ENCODE data around the gene CACNA2D3. TPM values are rescaled to one million over a fixed set of nuclear protein-coding genes. Genes with fewer than 3 reads are reported as not detected.
A peak's percentile ranks its signal among the peaks of the same experiment; 100 is the strongest.

CACNA2D3 gene
- total and polyA plus RNA-seq, 12 donors: 0.26 to 13.7 (median 2.8) TPM; not detected in 1

DNA sequence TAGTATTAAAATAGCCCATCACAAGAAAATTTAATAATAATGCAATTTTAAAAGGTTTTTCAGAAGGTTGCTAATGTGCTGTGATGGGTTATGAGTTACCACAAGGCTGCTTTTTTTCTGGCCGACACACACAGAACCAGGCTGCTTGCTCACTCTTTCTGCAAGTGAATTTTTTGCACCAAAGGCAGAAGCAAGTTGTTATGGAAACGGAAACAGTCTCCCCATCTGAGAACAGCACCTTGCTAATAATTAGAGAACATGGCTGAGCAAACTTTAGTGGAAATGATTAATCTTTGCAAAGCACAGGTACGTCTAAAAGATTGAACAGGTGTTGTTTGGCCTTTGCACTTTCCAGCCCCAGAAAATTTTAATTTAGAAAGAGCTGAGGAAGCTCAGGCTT lies 51.0 kb downstream of the CACNA2D3 start:
- Histone ChIP-seq H3K27me3 (no peaks in the 10 kb centered on the region), H3K36me3 (replicated peaks in 1 of 2) (no peaks in the 10 kb centered on the region), H3K27ac (no peak overlapping the region), H3K4me1 (replicated peaks in 1 of 2) (no peaks in the 10 kb centered on the region), H3K4me3 (no peak overlapping the region), H3K9me3 (replicated peaks in 1 of 3) (no peaks in the 10 kb centered on the region)
- TF ChIP-seq POLR2A (IDR thresholded peaks at IDR 0.05): no peak
- TF ChIP-seq, protein P1, sequence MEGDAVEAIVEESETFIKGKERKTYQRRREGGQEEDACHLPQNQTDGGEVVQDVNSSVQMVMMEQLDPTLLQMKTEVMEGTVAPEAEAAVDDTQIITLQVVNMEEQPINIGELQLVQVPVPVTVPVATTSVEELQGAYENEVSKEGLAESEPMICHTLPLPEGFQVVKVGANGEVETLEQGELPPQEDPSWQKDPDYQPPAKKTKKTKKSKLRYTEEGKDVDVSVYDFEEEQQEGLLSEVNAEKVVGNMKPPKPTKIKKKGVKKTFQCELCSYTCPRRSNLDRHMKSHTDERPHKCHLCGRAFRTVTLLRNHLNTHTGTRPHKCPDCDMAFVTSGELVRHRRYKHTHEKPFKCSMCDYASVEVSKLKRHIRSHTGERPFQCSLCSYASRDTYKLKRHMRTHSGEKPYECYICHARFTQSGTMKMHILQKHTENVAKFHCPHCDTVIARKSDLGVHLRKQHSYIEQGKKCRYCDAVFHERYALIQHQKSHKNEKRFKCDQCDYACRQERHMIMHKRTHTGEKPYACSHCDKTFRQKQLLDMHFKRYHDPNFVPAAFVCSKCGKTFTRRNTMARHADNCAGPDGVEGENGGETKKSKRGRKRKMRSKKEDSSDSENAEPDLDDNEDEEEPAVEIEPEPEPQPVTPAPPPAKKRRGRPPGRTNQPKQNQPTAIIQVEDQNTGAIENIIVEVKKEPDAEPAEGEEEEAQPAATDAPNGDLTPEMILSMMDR (IDR thresholded peaks at IDR 0.05): no peak
- intact Hi-C loops (cut with DNase I): no loop called here
- WGBS, 4 donors: 74 to 89% (median 77%) methylated on average over 3 of the region's 3 CpGs
- no peak for DNase-seq

DNA sequence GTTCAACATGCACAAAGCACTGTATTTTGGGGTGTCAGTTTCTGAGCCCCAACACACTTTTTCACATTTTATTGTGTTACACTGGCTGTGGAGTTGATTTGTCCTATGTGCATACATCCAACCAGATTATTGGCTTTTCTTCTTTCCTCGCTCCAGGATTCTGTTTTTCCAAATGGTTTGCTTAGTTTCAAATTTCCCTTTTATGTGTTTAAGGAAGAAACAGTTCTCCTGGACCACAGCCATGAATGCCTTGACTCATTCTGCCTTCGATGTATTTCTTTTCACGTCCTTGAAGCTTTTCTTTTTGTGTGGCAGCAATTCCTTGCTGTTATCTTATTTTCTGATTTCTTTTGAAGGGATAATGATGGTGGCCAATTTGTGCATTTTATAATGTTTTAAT lies 53.8 kb downstream of the CACNA2D3 start:
- Histone ChIP-seq H3K4me3 (no peak overlapping the region), H3K4me1 (replicated peaks in 1 of 2) (no peaks in the 10 kb centered on the region), H3K36me3 (replicated peaks in 1 of 2) (no peaks in the 10 kb centered on the region), H3K9me3 (replicated peaks in 1 of 3) (no peaks in the 10 kb centered on the region), H3K27me3 (no peaks in the 10 kb centered on the region), H3K27ac (no peak overlapping the region)
- peak in 2 of 7 donors; percentile 9 to 10 for DNase-seq
- WGBS, 4 donors: 20 to 41% (median 35%) methylated on average over 3 of the region's 3 CpGs
- intact Hi-C loops (cut with DNase I): no loop called here
- TF ChIP-seq POLR2A (IDR thresholded peaks at IDR 0.05): no peak
- TF ChIP-seq, protein P1 (IDR thresholded peaks at IDR 0.05): no peak

DNA sequence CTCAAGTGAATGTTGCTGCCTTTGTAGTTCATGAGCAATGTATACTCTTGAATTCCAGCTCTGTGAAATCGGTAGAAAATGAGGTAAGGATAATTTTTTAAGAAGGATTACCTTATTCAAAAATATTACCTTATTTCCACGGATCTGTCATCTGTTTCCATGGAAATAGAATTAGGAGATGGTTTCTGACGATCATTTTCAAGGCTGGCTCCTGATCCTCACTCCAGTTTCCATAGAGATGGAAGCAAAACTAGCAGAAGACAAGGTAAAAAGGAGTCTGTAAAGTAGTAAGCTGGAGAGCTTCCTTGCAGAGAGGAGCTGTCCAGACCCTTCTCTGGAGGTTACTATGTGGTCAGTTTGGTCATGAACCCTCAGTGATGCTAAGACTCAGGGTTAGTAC lies 55.5 kb downstream of the CACNA2D3 start:
- Histone ChIP-seq H3K27me3 (no peaks in the 10 kb centered on the region), H3K27ac (no peak overlapping the region), H3K36me3 (replicated peaks in 1 of 2) (no peaks in the 10 kb centered on the region), H3K9me3 (replicated peaks in 1 of 3) (no peaks in the 10 kb centered on the region), H3K4me3 (no peak overlapping the region), H3K4me1 (replicated peaks in 1 of 2) (no peaks in the 10 kb centered on the region)
- intact Hi-C loops (cut with DNase I): no loop called here
- 66 to 72% (median 68%) methylated on average over 3 of the region's 3 CpGs for WGBS, 4 donors
- TF ChIP-seq, protein P1 (IDR thresholded peaks at IDR 0.05): no peak
- no peak for TF ChIP-seq POLR2A (IDR thresholded peaks at IDR 0.05)
- DNase-seq: no peak

DNA sequence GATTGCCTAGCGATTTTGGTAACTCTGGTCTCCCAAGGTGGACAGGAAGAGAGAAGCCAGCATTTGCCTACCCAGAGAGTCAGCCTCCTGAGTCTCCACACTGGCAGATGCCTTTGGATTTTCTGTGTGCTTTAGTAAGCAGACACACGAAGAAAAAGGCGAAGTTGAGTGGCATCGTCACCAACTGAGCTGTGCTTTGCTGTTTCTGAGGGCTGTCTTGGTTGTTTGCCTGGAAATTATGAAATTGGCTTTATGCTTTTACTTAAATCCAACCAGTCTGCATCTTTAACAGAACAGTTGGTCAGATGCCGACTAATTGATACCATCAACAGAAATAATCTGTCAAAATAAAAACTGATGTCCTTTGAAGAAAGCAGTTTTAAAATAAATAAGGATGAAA lies 56.0 kb downstream of the CACNA2D3 start:
- DNase-seq: no peak
- WGBS, 4 donors: 70 to 91% (median 84%) methylated on average over 5 of the region's 5 CpGs
- H3K4me1 ChIP-seq (replicated peaks in 1 of 2): no peaks in the 10 kb centered on the region
- no peaks in the 10 kb centered on the region for H3K36me3 ChIP-seq (replicated peaks in 1 of 2)
- intact Hi-C loops (cut with DNase I): no loop called here
- no peak overlapping the region for H3K4me3 ChIP-seq
- no peaks in the 10 kb centered on the region for H3K27me3 ChIP-seq
- no peak for TF ChIP-seq POLR2A (IDR thresholded peaks at IDR 0.05)
- TF ChIP-seq, protein P1 (IDR thresholded peaks at IDR 0.05): no peak
- no peak overlapping the region for H3K27ac ChIP-seq
- no peaks in the 10 kb centered on the region for H3K9me3 ChIP-seq (replicated peaks in 1 of 3)
